ENCODE data around the gene KDM8.
"Not testable (repeated sequence)": the region's sequence is repeated elsewhere in the genome, so short reads cannot be mapped to it uniquely, and the experiment has no call there.

DNA sequence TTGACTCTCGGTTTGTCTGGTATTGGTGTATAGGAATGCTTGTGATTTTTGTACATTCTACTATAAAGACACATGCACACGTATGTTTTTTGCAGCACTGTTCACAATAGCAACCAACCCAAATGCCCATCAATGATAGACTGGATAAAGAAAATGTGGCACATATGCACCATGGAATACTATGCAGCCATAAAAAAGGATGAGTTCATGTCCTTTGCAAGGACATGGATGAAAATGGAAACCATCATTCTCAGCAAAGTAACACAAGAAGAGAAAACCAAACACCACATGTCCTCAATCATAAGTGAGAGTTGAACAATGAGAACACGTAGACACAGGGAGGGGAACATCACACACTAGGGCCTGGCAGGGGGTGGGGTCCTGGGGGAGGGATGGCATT lies 2.4 kb upstream of the KDM8 start:
- TF ChIP-seq JUND (IDR thresholded peaks at IDR 0.05), result not testable (repeated sequence)
- TF ChIP-seq, protein P1, sequence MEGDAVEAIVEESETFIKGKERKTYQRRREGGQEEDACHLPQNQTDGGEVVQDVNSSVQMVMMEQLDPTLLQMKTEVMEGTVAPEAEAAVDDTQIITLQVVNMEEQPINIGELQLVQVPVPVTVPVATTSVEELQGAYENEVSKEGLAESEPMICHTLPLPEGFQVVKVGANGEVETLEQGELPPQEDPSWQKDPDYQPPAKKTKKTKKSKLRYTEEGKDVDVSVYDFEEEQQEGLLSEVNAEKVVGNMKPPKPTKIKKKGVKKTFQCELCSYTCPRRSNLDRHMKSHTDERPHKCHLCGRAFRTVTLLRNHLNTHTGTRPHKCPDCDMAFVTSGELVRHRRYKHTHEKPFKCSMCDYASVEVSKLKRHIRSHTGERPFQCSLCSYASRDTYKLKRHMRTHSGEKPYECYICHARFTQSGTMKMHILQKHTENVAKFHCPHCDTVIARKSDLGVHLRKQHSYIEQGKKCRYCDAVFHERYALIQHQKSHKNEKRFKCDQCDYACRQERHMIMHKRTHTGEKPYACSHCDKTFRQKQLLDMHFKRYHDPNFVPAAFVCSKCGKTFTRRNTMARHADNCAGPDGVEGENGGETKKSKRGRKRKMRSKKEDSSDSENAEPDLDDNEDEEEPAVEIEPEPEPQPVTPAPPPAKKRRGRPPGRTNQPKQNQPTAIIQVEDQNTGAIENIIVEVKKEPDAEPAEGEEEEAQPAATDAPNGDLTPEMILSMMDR (IDR thresholded peaks at IDR 0.05), result not testable (repeated sequence)
